SK-N-SH (cell line): Measurements from ENCODE around the gene GALNT1. TPM values are rescaled to one million over a fixed set of nuclear protein-coding genes. Genes with fewer than 3 reads are reported as not detected.

Source experiments
- CTCF ChIA-PET: fragments of 300-600, 350-600 bp; formaldehyde crosslinking; extraction: SDS; loops from one replicate; lab custom pipeline; 2021; lab: Yijun Ruan, JAX
- POLR2A ChIA-PET: fragments of 350-600 bp; sonication (Branson Sonifier 250); formaldehyde crosslinking; extraction: SDS; loops from one replicate; lab custom pipeline; 2020; ENCODE audit warnings: antibody characterized with exemption, inconsistent platforms; lab: Yijun Ruan, JAX
- DNase-seq: peaks from one replicate; pipeline ENCODE4 v3.0.0; 2012
- H2AFZ ChIP-seq: fragments of 200-600 bp; sonication (generic); 2 replicates; pipeline ENCODE4 v1.8.1; 2016; ENCODE audit warnings: antibody characterized with exemption, mild to moderate bottlenecking, low read depth
- H3F3A ChIP-seq: fragments of 200-600 bp; sonication (generic); replicated peaks from 2 replicates; pipeline ENCODE3; 2016; ENCODE audit warnings: antibody characterized with exemption, mild to moderate bottlenecking; ENCODE audit not compliant: insufficient read depth
- H3K27ac ChIP-seq, 2 experiments: fragments of 200-500 bp in 1 of 2; fragments of 200-600 bp in 1 of 2; sonication (Bioruptor generic) in 1 of 2; sonication (generic), shearing (Covaris generic) in 1 of 2; 2 replicates each; pipeline versions ENCODE4 v1.5.1 to v1.6.1; 2014 to 2016; ENCODE audit warnings: low read depth in 2 of 2, inconsistent platforms in 1 of 2, low read length in 1 of 2, mild to moderate bottlenecking in 1 of 2, mixed read lengths in 1 of 2
- H3K27me3 ChIP-seq: fragments of 200-600 bp; sonication (generic), shearing (Covaris generic); 2 replicates; pipeline ENCODE4 v1.6.1; 2016; ENCODE audit warnings: mixed run types; ENCODE audit not compliant: insufficient read depth
- H3K36me3 ChIP-seq, 2 experiments: fragments of 200-500 bp in 1 of 2; fragments of 200-600 bp in 1 of 2; sonication (Bioruptor generic) in 1 of 2; sonication (generic) in 1 of 2; replicated peaks in 1 of 2; 2 replicates each; pipeline versions ENCODE3 to v1.5.1; 2014 to 2016; ENCODE audit warnings: low read length in 1 of 2, mild to moderate bottlenecking in 1 of 2; ENCODE audit not compliant: insufficient read depth in 2 of 2, control insufficient read depth in 1 of 2
- H3K4me1 ChIP-seq, 2 experiments: fragments of 200-500 bp in 1 of 2; fragments of 200-600 bp in 1 of 2; sonication (Bioruptor generic) in 1 of 2; sonication (generic), shearing (Covaris generic) in 1 of 2; 2 replicates each; pipeline versions ENCODE4 v1.5.1 to v1.6.1; 2014 to 2016; ENCODE audit warnings: low read depth in 1 of 2, low read length in 1 of 2, mixed run types in 1 of 2; ENCODE audit not compliant: insufficient read depth in 2 of 2, control insufficient read depth in 1 of 2
- H3K4me2 ChIP-seq: fragments of 200-600 bp; sonication (generic), shearing (Covaris generic); 2 replicates; pipeline ENCODE4 v1.6.1; 2017; ENCODE audit warnings: mixed run types
- H3K4me3 ChIP-seq, 2 experiments: fragments of 200-500 bp in 1 of 2; fragments of 200-600 bp in 1 of 2; sonication (Bioruptor generic) in 1 of 2; sonication (generic), shearing (Covaris generic) in 1 of 2; 2 replicates each; pipeline versions ENCODE4 v1.5.1 to v1.8.1; 2014 to 2016; ENCODE audit warnings: low read depth in 2 of 2, inconsistent platforms in 1 of 2, low read length in 1 of 2, mild to moderate bottlenecking in 1 of 2, mixed read lengths in 1 of 2, moderate library complexity in 1 of 2
- H3K79me2 ChIP-seq: fragments of 200-600 bp; sonication (generic); 2 replicates; pipeline ENCODE4 v1.8.1; 2017; ENCODE audit warnings: mild to moderate bottlenecking; ENCODE audit not compliant: insufficient read depth
- H3K9ac ChIP-seq: fragments of 200-600 bp; sonication (generic); 2 replicates; pipeline ENCODE4 v1.6.1; 2017; ENCODE audit warnings: mixed run types
- H3K9me2 ChIP-seq: fragments of 200-600 bp; sonication (generic); 2 replicates; pipeline ENCODE4 v1.6.1; 2017; ENCODE audit warnings: mixed run types
- H3K9me3 ChIP-seq: fragments of 200-600 bp; sonication (generic); 2 replicates; pipeline ENCODE4 v1.6.1; 2017; ENCODE audit warnings: mixed run types, mild to moderate bottlenecking, moderate library complexity
- H4K20me1 ChIP-seq: fragments of 200-600 bp; sonication (generic); 2 replicates; pipeline ENCODE4 v1.6.1; 2017; ENCODE audit warnings: mild to moderate bottlenecking, mixed run types; ENCODE audit not compliant: insufficient read depth
- CHD2 ChIP-seq: fragments of 150-350 bp; IDR thresholded peaks from 2 replicates; pipeline ENCODE4 v1.6.1; 2018; ENCODE audit warnings: low read length; ENCODE audit not compliant: partially characterized antibody
- CTCF ChIP-seq: fragments of 200-600 bp; sonication (generic); IDR thresholded peaks from 2 replicates; pipeline ENCODE4 v1.6.1; 2017; ENCODE audit warnings: antibody characterized with exemption, mild to moderate bottlenecking, moderate library complexity
- EP300 ChIP-seq, 2 experiments: IDR thresholded peaks; 2 replicates each; pipeline versions ENCODE4 v1.4.0 to v1.6.1; 2012; ENCODE audit warnings: borderline replicate concordance in 1 of 2, low read depth in 1 of 2, low read length in 1 of 2
- FOSL2 ChIP-seq: IDR thresholded peaks from 2 replicates; pipeline ENCODE4 v1.4.0; 2012; ENCODE audit warnings: low read depth, mild to moderate bottlenecking, moderate library complexity, borderline replicate concordance
- FOXJ3 ChIP-seq: sonication (generic); formaldehyde crosslinking; IDR thresholded peaks from 2 replicates; pipeline ENCODE4 v1.5.1; 2020; ENCODE audit warnings: mild to moderate bottlenecking, missing genetic modification reagents
- FOXM1 ChIP-seq: IDR thresholded peaks from 2 replicates; pipeline ENCODE4 v1.4.0; 2012; ENCODE audit warnings: low read depth, mild to moderate bottlenecking
- GATA2 ChIP-seq: sonication (generic); formaldehyde crosslinking; IDR thresholded peaks from 2 replicates; pipeline ENCODE4 v1.5.0; 2020; ENCODE audit warnings: mild to moderate bottlenecking, missing genetic modification reagents
- IRF3 ChIP-seq: fragments of 150-350 bp; IDR thresholded peaks from 2 replicates; pipeline ENCODE4 v1.6.1; 2016; ENCODE audit warnings: mild to moderate bottlenecking, low read depth, low read length
- NFIC ChIP-seq: IDR thresholded peaks from 2 replicates; pipeline ENCODE4 v1.4.0; 2012; ENCODE audit warnings: borderline replicate concordance
- PBX3 ChIP-seq: IDR thresholded peaks from 2 replicates; pipeline ENCODE4; 2012
- RAD21 ChIP-seq: IDR thresholded peaks from 2 replicates; pipeline ENCODE4 v1.6.1; 2012; ENCODE audit warnings: mild to moderate bottlenecking, low read length
- RXRA ChIP-seq: IDR thresholded peaks from 2 replicates; pipeline ENCODE4 v1.4.0; 2012; ENCODE audit warnings: low read depth, mild to moderate bottlenecking, borderline replicate concordance
- SIN3A ChIP-seq: IDR thresholded peaks from 2 replicates; pipeline ENCODE4 v1.6.1; 2012; ENCODE audit warnings: low read depth, mild to moderate bottlenecking, low read length, moderate library complexity, borderline replicate concordance
- TAF1 ChIP-seq: IDR thresholded peaks from 2 replicates; pipeline ENCODE4 v1.6.1; 2012; ENCODE audit warnings: low read depth, mild to moderate bottlenecking, low read length, moderate library complexity, borderline replicate concordance
- WGBS: methylation state at CpG from one replicate; pipeline ENCODE4 v1.1.6; 2017; ENCODE audit warnings: low lambda C conversion rate; 5-methylcytosine and 5-hydroxymethylcytosine counted together
- polyA plus RNA-seq, 3 experiments: library from polyadenylated mRNA; depleted of rRNA; stranded (reverse); fragments of >200 nt; gene quantifications; 2 replicates each; pipeline ENCODE4 v1.2.3, GENCODE V29; 2012

Gene GALNT1
- polyA plus RNA-seq, 1 of the 3 experiments (the other 2 are of a cell fraction): 15.7 TPM

GRCh38 chr18:35745814-35746213, 164.3 kb downstream of the GALNT1 start:
- no peak overlapping the region for H3K4me2 ChIP-seq
- POLR2A ChIA-PET: no interaction called here
- no peaks in the 10 kb centered on the region for H3K79me2 ChIP-seq
- no peaks in the 10 kb centered on the region for H3K9me3 ChIP-seq
- H4K20me1 ChIP-seq: no peaks in the 10 kb centered on the region
- no peak overlapping the region for H3K9ac ChIP-seq
- H3K9me2 ChIP-seq: no peaks in the 10 kb centered on the region
- TF ChIP-seq PBX3: no peak
- no peak for TF ChIP-seq CHD2
- TF ChIP-seq TAF1: no peak
- no peak for TF ChIP-seq FOSL2
- H3K36me3 ChIP-seq: no peaks in the 10 kb centered on the region
- DNase-seq: no peak
- CTCF ChIA-PET: interaction anchor here (1.4 kb wide), 1 partner anchor 11 kb away, joined by 9 read pairs; no protein-coding TSS in a partner anchor
- 34% methylated on average over 4 of the region's 4 CpGs for WGBS
- no peaks in the 10 kb centered on the region for H3F3A ChIP-seq
- H2AFZ ChIP-seq: no peak overlapping the region
- H3K4me3 ChIP-seq: no peak overlapping the region
- no peaks in the 10 kb centered on the region; the same call in 1 of the 2 replicates for H3K27me3 ChIP-seq
- no peaks in the 10 kb centered on the region for H3K4me1 ChIP-seq
- H3K27ac ChIP-seq: no peak overlapping the region

GRCh38 chr18:35746826-35747339, 165.3 kb downstream of the GALNT1 start:
- Histone ChIP-seq H2AFZ (no peak overlapping the region), H3K4me1 (no peaks in the 10 kb centered on the region), H3K9ac (no peak overlapping the region), H3K4me3 (no peak overlapping the region), H3F3A (no peaks in the 10 kb centered on the region), H3K36me3 (no peaks in the 10 kb centered on the region), H3K27me3 (no peaks in the 10 kb centered on the region; the same call in 1 of the 2 replicates), H4K20me1 (no peaks in the 10 kb centered on the region), H3K9me2 (no peaks in the 10 kb centered on the region), H3K79me2 (no peaks in the 10 kb centered on the region), H3K9me3 (no peaks in the 10 kb centered on the region), H3K4me2 (no peak overlapping the region), H3K27ac (no peak overlapping the region)
- no peak for DNase-seq
- TF ChIP-seq FOXJ3 (CRISPR knock-in tag) (no peak), FOXM1 (no peak)
- ChIA-PET POLR2A (no interaction called here), CTCF (interaction anchor here (1.4 kb wide), 1 partner anchor 10 kb away, joined by 9 read pairs; no protein-coding TSS in a partner anchor)
- WGBS: no CpG with 5 or more reads among the region's 2 CpGs

- no peaks in the 10 kb centered on the region for H3F3A ChIP-seq
- no peak for DNase-seq
- no peak overlapping the region for H3K4me2 ChIP-seq
- H3K4me3 ChIP-seq: no peak overlapping the region
- H3K9me3 ChIP-seq: no peaks in the 10 kb centered on the region
- H4K20me1 ChIP-seq: no peaks in the 10 kb centered on the region
- H3K9ac ChIP-seq: no peak overlapping the region
- no peak overlapping the region for H2AFZ ChIP-seq
- ChIA-PET CTCF (interaction anchor here (1.4 to 2.4 kb wide), 2 partner anchors 9 to 202 kb away, joined by 5 to 9 read pairs; no protein-coding TSS in a partner anchor), POLR2A (no interaction called here)
- H3K4me1 ChIP-seq: no peaks in the 10 kb centered on the region
- no peaks in the 10 kb centered on the region; the same call in 1 of the 2 replicates for H3K27me3 ChIP-seq
- no peak overlapping the region for H3K27ac ChIP-seq
- H3K79me2 ChIP-seq: no peaks in the 10 kb centered on the region
- WGBS: 27% methylated on average over 3 of the region's 7 CpGs
- no peaks in the 10 kb centered on the region for H3K36me3 ChIP-seq
- H3K9me2 ChIP-seq: no peaks in the 10 kb centered on the region
- TF ChIP-seq SIN3A (no peak), FOXJ3 (CRISPR knock-in tag) (no peak), GATA2 (CRISPR knock-in tag) (no peak), RAD21 (no peak), NFIC (no peak), RXRA (no peak), EP300 (IDR thresholded peaks at IDR 0.05; ENCODE audit: borderline replicate concordance in 1 of 2, low read depth in 1 of 2, low read length in 1 of 2) (no peak), IRF3 (no peak), CTCF (no peak)
- TF ChIP-seq, all 33 proteins: peak for 0
These were observed 166.4 kb downstream of the GALNT1 start for GRCh38 chr18:35747894-35748472.
